ENCODE results near the gene ULK1. TPM values are rescaled to one million over a fixed set of nuclear protein-coding genes. Genes with fewer than 3 reads are reported as not detected.

Gene ULK1
- total and polyA plus RNA-seq, 2 of the 13 experiments (the other 11 are each of a cell fraction or from before 2014, with no cell fraction given) = 2.8 to 10.1 TPM

DNA sequence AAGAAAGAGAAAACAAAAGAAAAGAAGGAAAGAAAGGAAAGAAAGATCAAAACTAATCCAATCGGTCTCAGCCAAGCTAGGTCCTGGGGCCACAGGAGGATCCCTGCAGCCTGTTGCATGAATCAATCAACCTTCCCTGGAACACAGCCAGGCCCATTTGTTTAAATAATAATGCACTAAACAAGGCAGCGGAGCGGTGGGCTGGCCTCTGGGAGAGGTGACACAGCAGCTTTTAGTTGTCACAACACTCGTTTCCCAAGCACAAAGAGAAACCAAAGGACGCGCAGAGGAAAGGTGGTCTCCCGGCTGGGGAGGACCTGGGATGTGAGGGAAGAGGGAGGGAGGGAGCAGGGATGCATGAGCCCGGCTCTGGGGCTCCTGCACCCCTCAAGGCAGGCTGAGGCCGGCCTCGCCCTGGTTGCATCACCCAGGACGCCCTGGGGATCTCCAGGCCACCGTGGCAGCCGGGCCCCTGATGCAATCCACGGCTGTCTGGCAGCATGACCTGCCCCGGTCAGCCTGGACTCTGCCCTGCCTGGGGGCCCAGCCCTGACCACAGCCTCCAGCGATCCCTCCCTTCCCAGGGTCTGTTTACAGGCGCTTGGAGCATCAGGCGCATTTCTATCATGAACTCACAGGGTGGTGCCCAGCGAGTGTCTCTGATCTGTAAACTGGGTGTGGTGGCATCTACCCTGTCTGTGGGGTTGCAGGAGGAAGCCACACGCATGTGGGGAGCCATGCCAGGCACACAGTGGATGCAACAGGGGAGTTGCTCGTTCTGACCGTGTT lies 33.8 kb upstream of the ULK1 start (continued):
- TF ChIP-seq ARID2 (CRISPR knock-in tag; IDR thresholded peaks at IDR 0.05; ENCODE audit: borderline replicate concordance) = no peak
- TF ChIP-seq TRIM22 (IDR thresholded peaks at IDR 0.05) = no peak
- TF ChIP-seq ZNF615 (CRISPR knock-in tag; IDR thresholded peaks at IDR 0.05; ENCODE audit: borderline replicate concordance) = peak; percentile 72; the same call in 1 of the 2 replicates
- peak; percentile 89; the same call in 1 of the 2 replicates for TF ChIP-seq ZNF589 (CRISPR knock-in tag; conservative IDR thresholded peaks at IDR 0.05)
- TF ChIP-seq ZNF160 (CRISPR knock-in tag; IDR thresholded peaks at IDR 0.05) = peak; percentile 81; the same call in 1 of the 2 replicates
- TF ChIP-seq PHF5A (CRISPR knock-in tag; IDR thresholded peaks at IDR 0.05; ENCODE audit: low read depth, unreplicated experiment) = peak; percentile 67
- TF ChIP-seq MAF1 (CRISPR knock-in tag; IDR thresholded peaks at IDR 0.05; ENCODE audit: borderline replicate concordance) = no peak
- TF ChIP-seq TGIF2 (CRISPR knock-in tag; IDR thresholded peaks at IDR 0.05) = peak; percentile 76
- 0 out of 2 replicates have a peak, but pooled peaks have one; percentile 39 for TF ChIP-seq ZNF546 (CRISPR knock-in tag; conservative IDR thresholded peaks at IDR 0.05)
- TF ChIP-seq JUNB (CRISPR knock-in tag; IDR thresholded peaks at IDR 0.05; ENCODE audit: borderline replicate concordance) = no peak
- no peak for TF ChIP-seq TCF7 (IDR thresholded peaks at IDR 0.05; ENCODE audit: low read depth)
- TF ChIP-seq ATF7 (IDR thresholded peaks at IDR 0.05) = peak; percentile 75
- TF ChIP-seq ATF7 (CRISPR knock-in tag; IDR thresholded peaks at IDR 0.05) = peak; percentile 96
- no peak for TF ChIP-seq KIAA2018 (CRISPR knock-in tag; IDR thresholded peaks at IDR 0.05; ENCODE audit: borderline replicate concordance)
- TF ChIP-seq, protein P1, sequence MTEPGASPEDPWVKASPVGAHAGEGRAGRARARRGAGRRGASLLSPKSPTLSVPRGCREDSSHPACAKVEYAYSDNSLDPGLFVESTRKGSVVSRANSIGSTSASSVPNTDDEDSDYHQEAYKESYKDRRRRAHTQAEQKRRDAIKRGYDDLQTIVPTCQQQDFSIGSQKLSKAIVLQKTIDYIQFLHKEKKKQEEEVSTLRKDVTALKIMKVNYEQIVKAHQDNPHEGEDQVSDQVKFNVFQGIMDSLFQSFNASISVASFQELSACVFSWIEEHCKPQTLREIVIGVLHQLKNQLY (CRISPR knock-in tag; IDR thresholded peaks at IDR 0.05) = peak; percentile 94
- TF ChIP-seq ZFP36L1 (CRISPR knock-in tag; IDR thresholded peaks at IDR 0.05) = peak; percentile 75; the same call in 1 of the 2 replicates

Measured in HepG2 (cell line).